SIG-M5 (cell line): Measurements from ENCODE around the gene EID1.
A peak's percentile ranks its signal among the peaks of the same experiment; 100 is the strongest.
"Not testable (repeated sequence)": the region's sequence is repeated elsewhere in the genome, so short reads cannot be mapped to it uniquely, and the experiment has no call there.

Experiments
- DNase-seq: peaks from one replicate; lab custom pipeline; 2025; lab: John Stamatoyannopoulos, UW

The EID1 gene

DNA sequence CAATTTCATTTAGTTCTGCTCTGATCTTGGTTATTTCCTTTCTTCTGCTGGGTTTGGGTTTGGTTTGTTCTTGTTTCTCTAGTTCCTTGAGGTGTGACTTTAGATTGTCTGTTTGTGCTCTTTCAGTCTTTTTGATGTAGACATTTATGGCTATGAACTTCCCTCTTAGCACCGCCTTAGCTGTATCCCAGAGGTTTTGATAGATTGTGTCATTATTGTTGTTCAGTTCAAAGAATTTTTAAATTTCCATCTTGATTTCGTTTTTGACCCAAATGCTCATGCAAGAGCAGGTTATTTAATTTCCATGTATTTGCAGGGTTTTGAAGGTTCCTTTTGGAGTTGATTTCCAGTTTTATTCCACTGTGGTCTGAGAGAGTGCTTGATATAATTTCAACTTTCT lies 32.6 kb downstream of the EID1 start:
- DNase-seq: not testable (repeated sequence)

DNA sequence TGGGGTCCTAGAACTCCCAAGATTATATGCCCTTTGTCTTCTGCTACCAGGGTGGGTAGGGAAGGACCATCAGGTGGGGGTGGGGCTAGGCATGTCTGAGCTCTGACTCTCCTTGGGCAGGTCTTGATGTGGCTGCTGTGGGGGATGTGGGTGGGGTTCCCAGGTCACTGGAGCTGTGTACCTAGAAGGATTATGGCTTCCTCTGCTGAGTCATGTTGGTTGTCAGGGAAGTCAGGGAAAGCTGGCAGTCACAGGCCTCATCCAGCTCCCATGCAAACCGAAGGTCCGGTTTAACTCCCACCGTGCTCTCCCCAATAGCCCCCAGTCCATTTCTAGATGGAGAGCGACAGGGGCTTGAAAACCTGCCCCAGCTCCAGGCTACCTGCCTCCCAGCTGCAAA lies 35.2 kb downstream of the EID1 start:
- no peak for DNase-seq

DNA sequence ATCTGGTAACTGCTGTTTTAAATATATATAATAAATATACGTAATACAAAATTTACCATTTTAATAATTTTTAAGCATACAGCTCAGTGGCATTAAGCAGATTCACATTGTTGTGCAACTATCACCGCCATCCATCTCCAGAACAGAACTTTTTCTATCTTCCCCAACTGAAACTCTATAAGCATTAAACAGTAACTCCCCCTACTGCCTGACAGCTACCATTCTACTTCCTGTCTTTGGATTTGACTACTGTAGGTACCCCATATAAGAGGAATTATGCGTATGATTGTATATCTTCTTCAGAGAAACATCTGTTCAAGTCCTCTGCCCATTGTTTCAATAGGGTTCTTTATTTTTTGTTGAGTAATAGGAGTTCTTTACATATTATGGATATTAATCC lies 36.8 kb downstream of the EID1 start:
- peak; percentile 9 for DNase-seq

DNA sequence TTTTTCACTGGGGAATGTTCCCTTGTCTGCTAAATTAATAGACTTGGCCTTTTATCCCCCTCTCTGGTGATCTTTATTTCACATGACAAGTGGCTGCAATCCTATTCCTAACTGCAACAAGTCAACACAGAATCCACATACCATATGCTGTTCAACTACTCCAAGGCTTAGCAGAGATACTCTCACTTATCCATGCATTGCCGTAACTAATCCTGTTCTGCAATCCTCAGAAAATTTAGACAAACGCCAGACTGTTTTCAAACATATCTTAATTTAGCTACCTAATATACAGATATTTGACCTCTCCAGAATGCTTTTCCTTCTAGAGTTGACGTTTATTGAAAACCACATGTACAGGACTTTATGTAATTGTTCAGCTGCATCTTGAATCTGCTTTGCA lies 37.9 kb downstream of the EID1 start:
- DNase-seq: no peak

DNA sequence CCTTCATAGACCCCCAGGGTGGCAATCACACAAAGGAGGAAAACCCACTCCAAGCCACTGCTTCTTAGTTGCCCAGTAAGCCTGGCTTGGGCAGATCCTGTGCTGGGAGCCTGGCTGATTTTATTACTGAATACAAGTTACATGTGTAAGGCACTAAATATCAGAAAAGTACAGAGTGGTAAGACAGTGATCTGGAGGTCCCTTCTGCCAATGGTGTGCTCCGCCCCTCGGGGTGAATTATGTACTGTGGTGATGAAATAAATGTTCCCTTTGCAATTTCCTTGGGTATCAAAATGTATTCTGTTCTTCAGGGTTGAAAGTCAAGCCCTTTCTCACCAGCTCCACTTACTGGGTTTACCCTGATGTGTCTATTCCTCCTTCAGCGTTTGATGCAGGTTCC lies 38.8 kb downstream of the EID1 start:
- DNase-seq: no peak

DNA sequence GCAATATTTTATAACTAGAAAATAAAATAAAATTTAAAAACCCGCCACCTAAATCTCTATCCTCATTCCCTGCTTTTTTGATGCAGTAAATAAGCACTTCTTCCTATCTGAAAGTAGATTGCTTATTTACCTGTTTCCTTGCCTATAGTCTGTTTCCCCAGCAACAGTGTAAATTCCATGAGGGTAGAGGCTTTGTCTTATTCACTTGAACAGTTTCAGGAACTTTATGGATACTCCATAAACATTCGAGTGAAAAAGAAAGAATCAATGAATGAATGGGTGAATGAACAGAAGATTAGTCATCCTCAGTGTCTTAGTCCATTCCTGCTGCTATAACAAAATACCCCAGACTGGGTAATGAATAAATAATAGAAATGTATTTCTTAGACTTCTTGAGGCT lies 44.1 kb downstream of the EID1 start:
- no peak for DNase-seq

DNA sequence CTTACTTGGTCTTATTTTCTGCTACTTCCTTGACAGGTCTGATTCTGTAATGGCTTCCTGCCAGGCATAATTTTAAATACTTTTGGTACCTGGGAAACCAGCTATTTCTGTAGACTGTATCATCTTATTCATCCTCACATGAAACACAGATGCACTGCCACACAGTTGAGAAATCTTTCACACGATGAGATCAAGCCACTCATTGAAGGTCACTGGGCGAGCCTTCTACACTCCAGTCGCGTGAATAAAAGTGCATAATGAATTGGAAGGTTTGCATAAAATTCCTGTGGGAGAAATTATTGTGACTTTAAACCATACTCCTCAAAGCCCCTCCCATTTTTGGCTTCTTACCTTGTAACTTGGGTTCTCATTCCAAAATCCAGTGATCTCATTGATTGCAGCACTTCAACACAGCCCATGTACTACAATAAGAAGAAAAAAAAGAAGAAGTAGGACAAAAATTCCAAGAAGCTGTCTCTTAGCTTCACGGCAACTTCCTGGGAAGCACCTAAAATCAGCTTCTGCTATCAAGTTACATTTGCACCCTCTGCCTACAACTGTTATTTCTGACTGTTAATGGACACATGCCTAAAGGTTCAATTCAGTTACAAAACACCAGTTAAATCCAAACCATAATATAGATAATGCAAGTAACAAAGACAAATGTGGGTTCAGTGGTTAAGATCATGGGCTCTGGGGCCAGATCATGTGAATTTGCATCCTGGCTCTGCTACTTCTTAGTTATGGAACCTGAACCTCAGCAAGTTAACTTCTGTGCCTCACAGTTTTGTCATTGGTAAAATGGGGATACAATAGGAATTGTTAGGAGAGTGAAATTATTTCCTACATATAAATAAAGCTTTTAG lies 46.8 kb downstream of the EID1 start:
- no peak for DNase-seq

DNA sequence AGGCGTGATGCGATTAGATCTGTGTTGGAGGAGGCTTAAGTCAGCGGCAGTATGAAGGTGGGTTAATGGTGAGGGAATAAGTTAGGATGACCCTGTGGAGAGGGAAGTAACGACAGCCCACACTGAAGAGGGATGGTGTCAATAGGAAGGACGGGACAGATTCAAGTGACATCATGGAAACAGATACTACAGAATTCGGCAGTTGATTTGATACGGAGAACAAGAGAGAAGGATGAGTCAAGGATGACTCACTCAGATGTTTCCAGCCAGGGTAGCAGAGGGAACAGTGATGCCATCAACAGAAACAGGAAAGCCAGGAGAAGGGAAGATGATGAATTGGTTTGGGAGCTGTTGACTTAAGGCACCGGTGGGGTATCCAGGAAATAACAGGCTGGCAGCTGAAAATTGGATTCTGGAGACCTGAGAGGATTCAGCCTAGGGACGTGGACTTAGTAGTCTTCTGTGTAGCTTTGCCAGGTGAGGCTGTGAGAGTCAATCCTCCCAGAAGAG lies 47.8 kb downstream of the EID1 start:
- peak; percentile 6 for DNase-seq

DNA sequence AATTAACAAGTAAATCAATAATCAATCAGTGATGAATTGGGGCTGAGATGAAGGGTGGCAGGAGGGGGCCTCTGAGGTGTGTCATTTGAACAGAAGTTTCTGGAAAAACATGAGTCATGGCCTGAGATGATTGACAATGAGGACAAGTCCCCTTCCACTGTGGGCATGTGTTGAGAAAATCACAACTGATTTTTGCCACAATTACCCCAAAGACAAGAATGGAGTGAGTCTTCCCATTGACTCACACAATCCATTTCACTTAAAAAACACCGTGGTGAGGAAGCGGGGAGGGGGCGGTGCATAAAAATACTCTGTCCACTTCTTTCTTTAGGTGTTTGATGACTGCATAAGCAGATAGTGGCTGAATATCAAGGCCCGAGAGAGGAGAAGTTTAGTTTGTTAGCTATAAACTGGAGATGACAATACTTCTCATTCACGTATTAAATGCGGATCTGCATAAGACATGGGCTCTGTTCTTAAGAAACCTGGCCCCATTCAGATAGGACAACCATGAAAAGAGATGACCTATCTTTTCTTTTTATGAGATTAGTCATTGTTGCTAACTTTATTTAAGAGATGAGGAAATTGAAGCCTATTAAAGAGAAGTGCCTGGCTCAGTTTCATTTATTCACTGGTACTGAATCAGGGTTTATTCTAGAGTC lies 51.1 kb downstream of the EID1 start:
- DNase-seq: no peak

DNA sequence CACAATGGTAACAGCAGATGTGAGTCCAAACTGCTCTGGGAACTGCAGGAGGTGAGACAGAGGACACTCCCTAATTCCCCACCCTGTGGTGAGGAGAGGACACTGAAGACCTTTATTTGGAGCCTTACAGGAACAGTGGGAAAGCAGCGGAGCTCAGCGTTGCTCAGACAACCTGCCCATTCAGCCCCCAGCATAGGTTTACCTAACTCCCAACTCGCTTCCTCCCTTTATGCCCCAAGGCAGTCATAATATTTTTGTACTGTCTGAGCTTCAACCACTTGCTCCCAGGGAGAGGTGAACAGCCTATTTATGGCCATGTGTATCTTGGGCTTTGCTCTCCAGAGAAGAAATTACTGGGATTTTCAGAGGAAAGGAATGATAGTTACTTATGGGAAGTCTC lies 51.7 kb downstream of the EID1 start:
- no peak for DNase-seq
